Measurements from ENCODE around the gene CYTH2. TPM values are rescaled to one million over a fixed set of nuclear protein-coding genes. Genes with fewer than 3 reads are reported as not detected.

Gene CYTH2
- total RNA-seq, 1 experiment from 2014 or later: 103 TPM

- Histone ChIP-seq H2BK20ac (ENCODE audit: low read depth, low read length, poor library complexity, severe bottlenecking) (no peak overlapping the region), H3K4ac (ENCODE audit: low read depth, low read length) (no peak overlapping the region), H3K4me2 (ENCODE audit: insufficient read depth, insufficient read length, low read length) (peak overlapping the region; percentile 85), H4K5ac (ENCODE audit: insufficient read length, low read depth, low read length) (no peak overlapping the region), H3K27ac (ENCODE audit: insufficient read length, low read depth, low read length) (peak overlapping the region; percentile 22), H2AFZ (ENCODE audit: low read length) (no peak overlapping the region), H3K79me1 (ENCODE audit: insufficient read depth, low read depth, low read length, poor library complexity, severe bottlenecking) (peaks cover 3% of the 10 kb centered on the region), H3K23ac (ENCODE audit: insufficient read length, low read depth, low read length) (no peak overlapping the region), H3K9ac (ENCODE audit: extremely low read depth, insufficient read length, low read length) (peak overlapping the region; percentile 34), H2BK12ac (ENCODE audit: insufficient read length, low read depth, low read length) (no peak overlapping the region), H4K91ac (ENCODE audit: insufficient read length, low read depth, low read length) (no peak overlapping the region), H4K8ac (replicated peaks; ENCODE audit: insufficient read length, low read depth, low read length) (no peak overlapping the region), H3T11ph (ENCODE audit: low read length) (no peak overlapping the region), H3K27me3 (ENCODE audit: insufficient read depth, low read length) (no peaks in the 10 kb centered on the region), H3K9me3 (ENCODE audit: control insufficient read depth, low read depth, low read length) (no peaks in the 10 kb centered on the region), H2BK120ac (ENCODE audit: low read depth, low read length, poor library complexity, severe bottlenecking) (no peak overlapping the region), H4K20me1 (ENCODE audit: control insufficient read depth, insufficient read depth, insufficient read length) (no peaks in the 10 kb centered on the region), H3K4me1 (ENCODE audit: insufficient read depth, low read length) (peaks cover 2% of the 10 kb centered on the region; the same call in 1 of the 2 replicates), H3K23me2 (ENCODE audit: insufficient read length, low read depth, low read length, poor library complexity, severe bottlenecking) (peaks cover 8% of the 10 kb centered on the region), H3K14ac (ENCODE audit: insufficient read depth, low read length) (no peak overlapping the region), H2BK15ac (ENCODE audit: low read depth, low read length) (no peak overlapping the region), H3K56ac (ENCODE audit: insufficient read length, low read depth, low read length) (no peak overlapping the region), H3K79me2 (ENCODE audit: insufficient read depth, low read length) (0 out of 2 replicates have a peak, but pooled peaks cover 2% of the 10 kb centered on the region), H3K18ac (ENCODE audit: insufficient read length, low read depth, low read length) (no peak overlapping the region), H2BK5ac (ENCODE audit: insufficient read length, low read length) (no peak overlapping the region), H2AK5ac (ENCODE audit: insufficient read length, low read length) (no peak overlapping the region)
- peak; percentile 63 for TF ChIP-seq CTCF (conservative IDR thresholded peaks at IDR 0.05)
- Mint-ChIP-seq H3K27ac (peak overlapping the region; percentile 90 to 99 (median 97)), H3K27me3 (ENCODE audit: low read depth) (no peaks in the 10 kb centered on the region), H3K36me3 (ENCODE audit: insufficient read depth in 1 of 3, low read depth in 3 of 3) (peaks cover 28 to 47% (median 32%) of the 10 kb centered on the region in 3 experiments), H3K9me3 (no peaks in the 10 kb centered on the region; a peak in 1 of 5 replicates), H3K4me1 (peaks cover 13 to 17% of the 10 kb centered on the region in 2 experiments), H3K4me3 (peak overlapping the region; percentile 89 to 95)
- DNase-seq: peak; percentile 62
- WGBS (ENCODE audit: extremely low coverage, insufficient read length, low lambda C conversion rate): no CpG with 5 or more reads among the region's 6 CpGs
Measured at GRCh38 chr19:48445256-48445605, 23.9 kb upstream of the CYTH2 start.
